Osteocyte (in vitro differentiated cells): ENCODE measurements around the gene HLCS. TPM values are rescaled to one million over a fixed set of nuclear protein-coding genes. Genes with fewer than 3 reads are reported as not detected.

Experiments
- DNase-seq: peaks from one replicate; pipeline ENCODE4 v3.0.0; 2021; ENCODE audit warnings: mixed read lengths; ENCODE audit not compliant: unreplicated experiment; ENCODE audit errors: extremely low spot score
- H3K27ac Mint-ChIP-seq: one replicate; pipeline ENCODE4 v1.8.0; 2021; ENCODE audit warnings: mild to moderate bottlenecking, mixed read lengths; ENCODE audit not compliant: unreplicated experiment
- H3K27me3 Mint-ChIP-seq: one replicate; pipeline ENCODE4 v1.8.0; 2021; ENCODE audit warnings: mixed read lengths; ENCODE audit not compliant: unreplicated experiment
- H3K36me3 Mint-ChIP-seq: one replicate; pipeline ENCODE4 v1.8.0; 2021; ENCODE audit warnings: mixed read lengths; ENCODE audit not compliant: unreplicated experiment
- H3K4me1 Mint-ChIP-seq: one replicate; pipeline ENCODE4 v1.8.0; 2021; ENCODE audit warnings: mixed read lengths; ENCODE audit not compliant: unreplicated experiment
- H3K4me3 Mint-ChIP-seq: one replicate; pipeline ENCODE4 v1.8.0; 2021; ENCODE audit warnings: mild to moderate bottlenecking, moderate library complexity, mixed read lengths; ENCODE audit not compliant: unreplicated experiment
- H3K9me3 Mint-ChIP-seq: one replicate; pipeline ENCODE4 v1.8.0; 2021; ENCODE audit warnings: mixed read lengths; ENCODE audit not compliant: unreplicated experiment
- total RNA-seq: library from RNA; stranded (reverse); gene quantifications from 2 replicates; pipeline ENCODE4 v1.2.1, GENCODE V29; 2021
- TF ChIP-seq, protein P1 (sequence below): fragments of 200-600 bp; sonication (generic); IDR thresholded peaks from 2 replicates; pipeline ENCODE4 v1.5.0; 2021; ENCODE audit warnings: antibody characterized with exemption, mild to moderate bottlenecking, moderate library complexity

HLCS gene
- total RNA-seq, 1 donor from 2014 or later: 26.7 TPM

DNA sequence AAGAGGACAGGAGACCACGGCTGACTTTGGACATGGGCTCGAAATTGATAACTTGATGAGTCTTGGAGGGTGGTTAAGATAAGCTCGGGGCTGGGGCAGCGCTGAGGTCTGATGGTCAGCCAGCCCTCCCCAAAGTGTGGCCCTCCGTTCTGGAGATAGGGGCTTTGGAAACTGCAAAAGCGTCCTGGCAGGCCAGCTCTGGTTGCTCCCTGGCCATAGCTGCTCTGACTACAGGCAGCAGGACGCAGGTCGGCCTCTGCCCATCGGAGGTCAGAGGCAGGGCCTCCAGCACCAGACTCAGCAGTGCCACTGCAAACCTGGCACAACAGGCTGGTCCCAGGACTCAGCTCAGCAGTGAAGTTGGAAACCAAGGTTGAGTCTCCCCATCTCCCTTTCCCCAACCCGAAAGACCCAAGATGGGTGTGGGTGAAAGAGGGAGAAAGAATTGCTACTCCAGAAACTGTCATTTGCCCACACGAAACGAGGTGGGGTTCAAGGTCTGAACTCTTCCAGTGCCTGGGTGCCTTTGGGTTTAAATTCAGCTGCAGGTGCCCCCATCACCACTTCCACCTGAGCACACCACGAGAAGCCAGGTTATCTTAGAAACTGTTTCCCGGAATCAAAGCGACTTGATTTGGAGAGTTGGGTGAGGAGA lies 262.7 kb downstream of the HLCS start:
- H3K4me1 Mint-ChIP-seq: peaks cover 47% of the 10 kb centered on the region
- peak; percentile 81 for DNase-seq
- no peaks in the 10 kb centered on the region for H3K9me3 Mint-ChIP-seq
- peaks cover 73% of the 10 kb centered on the region for H3K27me3 Mint-ChIP-seq
- H3K4me3 Mint-ChIP-seq: no peak overlapping the region
- H3K36me3 Mint-ChIP-seq: peaks cover 9% of the 10 kb centered on the region
- no peak overlapping the region for H3K27ac Mint-ChIP-seq
- TF ChIP-seq, protein P1, sequence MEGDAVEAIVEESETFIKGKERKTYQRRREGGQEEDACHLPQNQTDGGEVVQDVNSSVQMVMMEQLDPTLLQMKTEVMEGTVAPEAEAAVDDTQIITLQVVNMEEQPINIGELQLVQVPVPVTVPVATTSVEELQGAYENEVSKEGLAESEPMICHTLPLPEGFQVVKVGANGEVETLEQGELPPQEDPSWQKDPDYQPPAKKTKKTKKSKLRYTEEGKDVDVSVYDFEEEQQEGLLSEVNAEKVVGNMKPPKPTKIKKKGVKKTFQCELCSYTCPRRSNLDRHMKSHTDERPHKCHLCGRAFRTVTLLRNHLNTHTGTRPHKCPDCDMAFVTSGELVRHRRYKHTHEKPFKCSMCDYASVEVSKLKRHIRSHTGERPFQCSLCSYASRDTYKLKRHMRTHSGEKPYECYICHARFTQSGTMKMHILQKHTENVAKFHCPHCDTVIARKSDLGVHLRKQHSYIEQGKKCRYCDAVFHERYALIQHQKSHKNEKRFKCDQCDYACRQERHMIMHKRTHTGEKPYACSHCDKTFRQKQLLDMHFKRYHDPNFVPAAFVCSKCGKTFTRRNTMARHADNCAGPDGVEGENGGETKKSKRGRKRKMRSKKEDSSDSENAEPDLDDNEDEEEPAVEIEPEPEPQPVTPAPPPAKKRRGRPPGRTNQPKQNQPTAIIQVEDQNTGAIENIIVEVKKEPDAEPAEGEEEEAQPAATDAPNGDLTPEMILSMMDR: no peak

DNA sequence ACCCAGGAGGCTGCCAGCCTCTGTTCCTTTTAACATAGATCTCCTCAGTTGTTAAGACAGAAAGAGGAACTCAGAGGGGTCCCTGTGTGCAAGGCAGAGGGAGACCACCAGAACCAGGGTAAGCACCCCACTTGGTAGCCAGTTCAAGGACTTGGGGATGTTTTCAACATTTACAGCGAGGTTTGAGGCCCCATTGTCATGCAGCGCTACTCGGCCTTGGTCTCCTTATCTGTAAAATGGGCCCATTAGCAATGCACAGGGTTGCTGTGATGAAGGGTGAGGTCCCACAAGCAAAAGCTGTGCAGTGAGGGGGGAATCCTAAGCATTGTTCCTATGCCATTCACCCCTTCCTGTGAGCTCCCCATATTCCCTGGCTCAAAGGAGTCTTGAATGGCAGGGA lies 263.3 kb downstream of the HLCS start:
- Mint-ChIP-seq H3K27me3 (peaks cover 70% of the 10 kb centered on the region), H3K4me3 (no peak overlapping the region), H3K4me1 (peaks cover 43% of the 10 kb centered on the region), H3K36me3 (peaks cover 5% of the 10 kb centered on the region), H3K9me3 (no peaks in the 10 kb centered on the region), H3K27ac (no peak overlapping the region)
- TF ChIP-seq, protein P1: no peak
- no peak for DNase-seq

DNA sequence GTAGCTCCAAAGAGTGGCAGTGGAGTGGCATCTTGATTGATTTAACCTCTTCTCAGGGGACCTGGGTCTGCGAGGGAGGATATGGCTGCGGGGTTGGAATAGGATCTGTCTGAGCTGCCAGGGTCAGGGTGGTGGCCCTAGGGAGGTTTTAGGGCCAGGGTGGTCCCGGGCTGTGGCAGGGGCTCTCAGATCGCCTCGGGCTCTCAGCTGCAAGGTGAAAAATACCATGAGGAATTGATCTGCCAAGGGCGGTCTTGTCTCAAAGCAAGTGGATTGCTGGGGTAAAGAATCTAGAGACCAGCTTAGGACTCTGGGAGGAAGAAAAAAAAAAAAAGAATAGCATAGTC lies 263.9 kb downstream of the HLCS start:
- TF ChIP-seq, protein P1: no peak
- peaks cover 5% of the 10 kb centered on the region for H3K36me3 Mint-ChIP-seq
- no peak for DNase-seq
- peaks cover 73% of the 10 kb centered on the region for H3K27me3 Mint-ChIP-seq
- peaks cover 41% of the 10 kb centered on the region for H3K4me1 Mint-ChIP-seq
- H3K4me3 Mint-ChIP-seq: no peak overlapping the region
- no peak overlapping the region for H3K27ac Mint-ChIP-seq
- H3K9me3 Mint-ChIP-seq: no peaks in the 10 kb centered on the region

DNA sequence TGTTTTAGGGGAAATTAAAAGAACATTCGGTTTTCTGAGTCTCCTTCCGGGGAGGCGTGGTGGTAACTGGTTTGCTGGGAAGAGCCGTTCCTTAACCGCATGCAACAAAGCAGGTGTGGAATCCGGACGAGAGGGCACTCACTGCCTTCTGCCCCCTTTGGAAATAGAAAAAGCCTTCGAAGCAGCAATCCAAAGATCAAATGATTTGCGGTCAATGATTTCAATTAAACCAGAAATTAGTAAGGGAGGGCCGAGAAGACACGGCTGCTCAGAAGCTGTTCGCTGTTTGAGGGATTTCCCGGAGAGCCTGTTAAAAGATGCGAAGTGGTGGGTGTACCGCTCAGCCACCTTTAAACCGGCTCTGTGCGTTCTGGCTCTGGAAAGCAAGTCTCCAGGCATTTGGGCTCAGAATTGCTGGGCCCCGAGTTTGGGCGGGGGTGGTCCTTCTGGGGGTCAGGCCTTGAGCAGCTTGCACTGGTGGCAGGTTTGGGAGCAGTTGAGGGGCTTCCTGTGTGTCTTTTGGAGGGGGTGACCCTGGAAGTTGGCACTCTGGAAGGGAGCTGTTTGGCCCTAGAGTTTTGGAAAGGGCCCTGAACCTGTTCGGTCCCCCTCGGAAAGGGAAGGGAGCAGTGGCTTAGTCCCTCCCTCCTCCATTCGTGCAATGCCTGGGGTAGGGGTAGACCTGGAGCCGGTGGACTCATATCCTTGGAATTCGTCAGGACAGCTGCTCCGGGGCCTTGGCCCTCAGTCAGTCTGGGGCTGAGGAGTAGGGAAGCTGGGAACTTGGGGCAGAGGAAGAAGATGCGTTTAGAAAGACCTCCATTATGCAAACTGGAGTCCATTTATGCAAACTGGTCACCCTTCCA lies 264.5 kb downstream of the HLCS start:
- TF ChIP-seq, protein P1: no peak
- Mint-ChIP-seq H3K27ac (peak overlapping the region; percentile 34), H3K4me3 (peak overlapping the region; percentile 39), H3K9me3 (no peaks in the 10 kb centered on the region), H3K27me3 (peaks cover 73% of the 10 kb centered on the region), H3K4me1 (peaks cover 39% of the 10 kb centered on the region), H3K36me3 (peaks cover 5% of the 10 kb centered on the region)
- DNase-seq: no peak
